HL-60/S4 treated with phorbol 12-myristate 13-acetate at 8.2 ng/mL for 4 days and 3 days (cell line): Measurements from ENCODE around the gene PSRC1.

Experiments
- in situ Hi-C: fragments of 300-500 bp; cut with MboI; formaldehyde crosslinking; loops from 2 replicates; pipeline ENCODE4 v1.15.0; 2022; ENCODE audit warnings: low sequenced_read_pairs

PSRC1 gene

GRCh38 chr1:109248797-109249629, 33.9 kb downstream of the PSRC1 start, which contains the start of gene CELSR2:
Gene CELSR2, plus strand, starts transcription at chr1:109249539. Its CDS starts 541 bp downstream, at chr1:109250080.
- in situ Hi-C loops, result no loop called here

- in situ Hi-C loops, result no loop called here
Measured at GRCh38 chr1:109248444-109248796, 34.5 kb downstream of the PSRC1 start.

GRCh38 chr1:109247401-109248365, 35.3 kb downstream of the PSRC1 start:
- in situ Hi-C loops, result no loop called here

- in situ Hi-C loops, result no loop called here
Measured at GRCh38 chr1:109246141-109246551, 36.8 kb downstream of the PSRC1 start.

GRCh38 chr1:109243860-109244552, 38.9 kb downstream of the PSRC1 start:
- in situ Hi-C loops, result no loop called here

GRCh38 chr1:109243221-109243620, 39.7 kb downstream of the PSRC1 start:
- in situ Hi-C loops, result no loop called here

GRCh38 chr1:109242387-109242786, 40.6 kb downstream of the PSRC1 start:
- in situ Hi-C loops, result no loop called here

- in situ Hi-C loops, result no loop called here
Measured at GRCh38 chr1:109241841-109242345, 41.1 kb downstream of the PSRC1 start.

- in situ Hi-C loops, result no loop called here
Measured at GRCh38 chr1:109241344-109241743, 41.6 kb downstream of the PSRC1 start.

- in situ Hi-C loops, result no loop called here
Measured at GRCh38 chr1:109240158-109241152, 42.5 kb downstream of the PSRC1 start.

GRCh38 chr1:109239409-109240068, 43.4 kb downstream of the PSRC1 start:
- in situ Hi-C loops, result no loop called here

- in situ Hi-C loops, result no loop called here
Measured at GRCh38 chr1:109239047-109239408, 43.9 kb downstream of the PSRC1 start.

- in situ Hi-C loops, result no loop called here
Measured at GRCh38 chr1:109238382-109238781, 44.6 kb downstream of the PSRC1 start.

- in situ Hi-C loops, result no loop called here
Measured at GRCh38 chr1:109237512-109237911, 45.4 kb downstream of the PSRC1 start.

- in situ Hi-C loops, result no loop called here
Measured at GRCh38 chr1:109235137-109235536, 47.8 kb downstream of the PSRC1 start.

- in situ Hi-C loops, result no loop called here
Measured at GRCh38 chr1:109231066-109231465, 51.9 kb downstream of the PSRC1 start.
